GM06990 (cell line): ENCODE results near the gene LRRC23.

Experiments
- DNase-seq: peaks from one replicate; pipeline ENCODE4 v3.0.0-alpha.2; 2011; ENCODE audit not compliant: insufficient read length; ENCODE audit errors: extremely low read depth
- H3K27me3 ChIP-seq: replicated peaks from 2 replicates; pipeline ENCODE4 v1.6.0; 2011; ENCODE audit warnings: low read length; ENCODE audit not compliant: control insufficient read depth, insufficient read depth
- H3K36me3 ChIP-seq: 2 replicates; pipeline ENCODE4 v1.5.1; 2011; ENCODE audit warnings: low read length; ENCODE audit not compliant: control insufficient read depth, insufficient read depth
- H3K4me3 ChIP-seq: replicated peaks from 2 replicates; pipeline ENCODE4 v1.5.1; 2011; ENCODE audit warnings: low read depth, mild to moderate bottlenecking, control low read depth, low read length
- CTCF ChIP-seq: IDR thresholded peaks from 2 replicates; pipeline ENCODE4 v1.5.1; 2011; ENCODE audit warnings: low read length, control low read depth, mild to moderate bottlenecking, inconsistent platforms; ENCODE audit not compliant: insufficient read depth, poor library complexity, severe bottlenecking

Gene LRRC23

GRCh38 chr12:6925239-6925539, 20.6 kb downstream of the LRRC23 start:
- no peak for DNase-seq
- peaks cover 2% of the 10 kb centered on the region for H3K36me3 ChIP-seq
- H3K4me3 ChIP-seq = no peak overlapping the region
- TF ChIP-seq CTCF = no peak
- no peaks in the 10 kb centered on the region for H3K27me3 ChIP-seq

GRCh38 chr12:6925540-6926279, 21.1 kb downstream of the LRRC23 start:
- no peaks in the 10 kb centered on the region for H3K27me3 ChIP-seq
- no peak for DNase-seq
- no peak overlapping the region for H3K4me3 ChIP-seq
- peaks cover 2% of the 10 kb centered on the region for H3K36me3 ChIP-seq
- no peak for TF ChIP-seq CTCF

- Histone ChIP-seq H3K27me3 (no peaks in the 10 kb centered on the region), H3K4me3 (peak within 1 kb of the TSS; percentile 89), H3K36me3 (peaks cover 2% of the 10 kb centered on the region)
- TF ChIP-seq CTCF = no peak
- peak; percentile 64 for DNase-seq
Measured at GRCh38 chr12:6927379-6928021, 22.9 kb downstream of the LRRC23 start, which contains the start of gene ATN1. TSS of gene ATN1 (plus strand) at chr12:6927959. CDS start at chr12:6934002, 6,043 bp downstream.

- Histone ChIP-seq H3K4me3 (peak overlapping the region; percentile 89), H3K36me3 (no peaks in the 10 kb centered on the region; the same call in 1 of the 2 replicates), H3K27me3 (no peaks in the 10 kb centered on the region)
- DNase-seq = no peak
- no peak for TF ChIP-seq CTCF
Measured at GRCh38 chr12:6928022-6928702, 23.5 kb downstream of the LRRC23 start.

- DNase-seq = no peak
- no peaks in the 10 kb centered on the region; the same call in none of the 2 replicates for H3K36me3 ChIP-seq
- TF ChIP-seq CTCF = no peak
- H3K4me3 ChIP-seq = peak overlapping the region; percentile 89
- no peaks in the 10 kb centered on the region for H3K27me3 ChIP-seq
Measured at GRCh38 chr12:6928703-6929407, 24.2 kb downstream of the LRRC23 start.
